HepG2 (cell line): Measurements from ENCODE around the gene RAB29. TPM values are rescaled to one million over a fixed set of nuclear protein-coding genes. Genes with fewer than 3 reads are reported as not detected.
A peak's percentile ranks its signal among the peaks of the same experiment; 100 is the strongest.

ENCODE experiments used
- ATAC-seq: fragments of 200-7000 bp; cut with Tn5 transposase; 3 replicates; pipeline ENCODE4 v1.9.1; 2020; ENCODE audit warnings: mild to moderate bottlenecking, moderate library complexity
- BruUV-seq: library from RNA; stranded (reverse); fragments of 400-500 nt; replicated peaks from 2 replicates; lab custom pipeline; 2021; lab: Mats Ljungman, UMichigan
- CTCF ChIA-PET: fragments of 300-600 bp; formaldehyde crosslinking; extraction: SDS; loops from one replicate; lab custom pipeline; 2021; ENCODE audit warnings: low total read pairs, inconsistent platforms, low intra/inter-chr PET ratio; lab: Yijun Ruan, JAX
- POLR2A ChIA-PET: fragments of 350-600 bp; sonication (Branson Sonifier 250); formaldehyde crosslinking; loops from one replicate; lab custom pipeline; 2020; ENCODE audit warnings: antibody characterized with exemption, inconsistent platforms; lab: Yijun Ruan, JAX
- DNase-seq: peaks from one replicate; pipeline ENCODE4 v3.0.0-alpha.2; 2015; ENCODE audit warnings: low spot score
- FAIRE-seq: peaks from 3 replicates; lab custom pipeline; 2011; peaks lifted over from hg19 to GRCh38; lab: Jason Lieb, UNC
- H2AFZ ChIP-seq: one replicate; pipeline ENCODE4 v1.6.1; 2011; ENCODE audit warnings: low read length, inconsistent platforms
- H3K27ac ChIP-seq: fragments of 300-600 bp; 3 replicates; pipeline ENCODE4 v1.8.0; 2011; ENCODE audit warnings: mixed run types, mild to moderate bottlenecking, mixed read lengths, low read length, inconsistent platforms; ENCODE audit not compliant: insufficient read depth; ENCODE audit errors: extremely low read length
- H3K27me3 ChIP-seq, 2 experiments: fragments of 200-600 bp in 1 of 2; 2 replicates in 1 of 2; 3 replicates in 1 of 2; pipeline versions ENCODE4 v1.6.0 to v1.8.0; 2011; ENCODE audit warnings: low read length in 2 of 2, mild to moderate bottlenecking in 2 of 2, moderate library complexity in 2 of 2, inconsistent platforms in 1 of 2; ENCODE audit not compliant: insufficient read depth in 2 of 2, control insufficient read depth in 1 of 2
- H3K36me3 ChIP-seq, 2 experiments: fragments of 200-600 bp in 1 of 2; replicated peaks in 1 of 2; 2 replicates in 1 of 2; 3 replicates in 1 of 2; pipeline versions ENCODE4 v1.5.1 to v1.8.0; 2011; ENCODE audit warnings: low read length in 2 of 2, inconsistent platforms in 1 of 2; ENCODE audit not compliant: insufficient read depth in 2 of 2, control insufficient read depth in 1 of 2
- H3K4me1 ChIP-seq: 2 replicates; pipeline ENCODE4 v1.5.1; 2012; ENCODE audit warnings: low read length, inconsistent platforms; ENCODE audit not compliant: insufficient read depth
- H3K4me2 ChIP-seq: 2 replicates; pipeline ENCODE4 v1.6.0; 2011; ENCODE audit warnings: low read depth, low read length, inconsistent platforms
- H3K4me3 ChIP-seq, 3 experiments: fragments of 200-600 bp in 1 of 3; sonication (generic), shearing (Covaris generic) in 1 of 3; replicated peaks in 1 of 3; 2 replicates each; pipeline ENCODE4 v1.5.1; 2011 to 2016; ENCODE audit warnings: low read length in 3 of 3, inconsistent platforms in 2 of 3, low read depth in 2 of 3, mild to moderate bottlenecking in 2 of 3, control low read depth in 1 of 3, mixed read lengths in 1 of 3; ENCODE audit not compliant: insufficient read depth in 1 of 3
- H3K79me2 ChIP-seq: one replicate; pipeline ENCODE4 v1.6.1; 2011; ENCODE audit warnings: low read length, inconsistent platforms; ENCODE audit not compliant: insufficient read depth
- H3K9ac ChIP-seq: 2 replicates; pipeline ENCODE4 v1.6.0; 2011; ENCODE audit warnings: mild to moderate bottlenecking, low read depth, low read length, inconsistent platforms; ENCODE audit not compliant: insufficient read depth
- H3K9me3 ChIP-seq: 2 replicates; pipeline ENCODE4 v1.5.1; 2012; ENCODE audit warnings: mild to moderate bottlenecking, low read length
- H4K20me1 ChIP-seq: 2 replicates; pipeline ENCODE4 v1.6.0; 2011; ENCODE audit warnings: inconsistent platforms, mild to moderate bottlenecking, low read length, moderate library complexity; ENCODE audit not compliant: insufficient read depth
- ATM ChIP-seq: fragments of 450-650 bp; IDR thresholded peaks from 2 replicates; pipeline ENCODE4 v1.7.1; 2017; ENCODE audit warnings: mild to moderate bottlenecking, borderline replicate concordance
- BHLHE40 ChIP-seq: IDR thresholded peaks from 2 replicates; pipeline ENCODE4 v1.6.1; 2011; ENCODE audit warnings: low read length, improper control_type of control experiment
- CHD2 ChIP-seq: IDR thresholded peaks from 2 replicates; pipeline ENCODE4 v1.6.1; 2011; ENCODE audit warnings: low read depth, low read length, improper control_type of control experiment
- HDAC1 ChIP-seq: sonication (generic); formaldehyde crosslinking; IDR thresholded peaks from 2 replicates; pipeline ENCODE4 v1.5.1; 2020; ENCODE audit warnings: mild to moderate bottlenecking, missing genetic modification reagents
- HOXA9 ChIP-seq: sonication (generic); formaldehyde crosslinking; IDR thresholded peaks from 2 replicates; pipeline ENCODE4 v1.8.1; 2022; ENCODE audit warnings: missing genetic modification reagents, mild to moderate bottlenecking, moderate library complexity, borderline replicate concordance
- NFATC3 ChIP-seq: sonication (generic); formaldehyde crosslinking; IDR thresholded peaks from 2 replicates; pipeline ENCODE4 v1.5.1; 2020; ENCODE audit warnings: mild to moderate bottlenecking, missing genetic modification reagents
- PCBP2 ChIP-seq: fragments of 200-400 bp; formaldehyde crosslinking; optimal IDR thresholded peaks from 2 replicates; pipeline ENCODE3; 2018; ENCODE audit warnings: low read length, low read depth; ENCODE audit not compliant: poor library complexity, severe bottlenecking
- SALL2 ChIP-seq: sonication (generic); formaldehyde crosslinking; IDR thresholded peaks from 2 replicates; pipeline ENCODE4 v1.8.1; 2023; ENCODE audit warnings: mild to moderate bottlenecking, missing genetic modification reagents, inconsistent platforms
- SOX5 ChIP-seq: IDR thresholded peaks from 2 replicates; pipeline ENCODE4 v1.6.1; 2016; ENCODE audit warnings: borderline replicate concordance
- SSRP1 ChIP-seq: IDR thresholded peaks from 2 replicates; pipeline ENCODE4 v1.6.1; 2016; ENCODE audit warnings: control low read depth
- ZBTB3 ChIP-seq: sonication (generic); formaldehyde crosslinking; IDR thresholded peaks from 2 replicates; pipeline ENCODE4 v1.4.0; 2020; ENCODE audit warnings: low read depth, mild to moderate bottlenecking, moderate library complexity, missing genetic modification reagents, borderline replicate concordance
- ZNF335 ChIP-seq: sonication (generic); formaldehyde crosslinking; IDR thresholded peaks from 2 replicates; pipeline ENCODE4 v1.4.0; 2020; ENCODE audit warnings: missing genetic modification reagents
- ZNF501 ChIP-seq: sonication (generic); formaldehyde crosslinking; IDR thresholded peaks from 2 replicates; pipeline ENCODE4 v1.5.1; 2020; ENCODE audit warnings: mild to moderate bottlenecking, moderate library complexity, missing genetic modification reagents
- ZNF572 ChIP-seq: sonication (generic); formaldehyde crosslinking; IDR thresholded peaks from 2 replicates; pipeline ENCODE4 v1.5.1; 2020; ENCODE audit warnings: mild to moderate bottlenecking, missing genetic modification reagents
- ZNF7 ChIP-seq: IDR thresholded peaks from 2 replicates; pipeline ENCODE4 v1.6.1; 2016; ENCODE audit warnings: missing biosample characterization, missing genetic modification reagents
- ZNF878 ChIP-seq: sonication (generic); formaldehyde crosslinking; IDR thresholded peaks from 2 replicates; pipeline ENCODE4 v1.8.1; 2023; ENCODE audit warnings: mild to moderate bottlenecking, missing genetic modification reagents, moderate library complexity
- WGBS: methylation state at CpG from one replicate; pipeline ENCODE4 v1.1.6; 2017; ENCODE audit warnings: low lambda C conversion rate; 5-methylcytosine and 5-hydroxymethylcytosine counted together
- in situ Hi-C: cut with HindIII; loops from 2 replicates; pipeline ENCODE4 v1.10.0; 2017; ENCODE audit warnings: low pct_unique_long_range_greater_than_20kb; ENCODE audit not compliant: extremely low pct_ligation_motif_present
- intact Hi-C: fragments of 100-400 bp; cut with micrococcal nuclease; formaldehyde crosslinking; loops from one replicate; pipeline ENCODE4 v1.10.0; 2022; ENCODE audit not compliant: unreplicated experiment
- polyA plus RNA-seq, 8 experiments: library from polyadenylated mRNA; depleted of rRNA in 3 of 8; stranded (reverse) in 7 of 8; unstranded in 1 of 8; fragments of >200 nt; fragmentation: Illumina TruSeq in 4 of 8; extraction: Trizol in 4 of 8; gene quantifications; 2 replicates each; pipeline versions ENCODE4 v1.2.1 to v1.2.3, GENCODE V29; 2011 to 2016; ENCODE audit warnings: low read depth in 4 of 8, missing spikeins in 1 of 8, mixed read lengths in 1 of 8; ENCODE audit not compliant: insufficient read depth in 1 of 8
- total RNA-seq, 5 experiments: library from RNA; depleted of rRNA; stranded (reverse); fragments of >200 nt; fragmentation: Illumina TruSeq; extraction: Trizol; gene quantifications; 2 replicates each; pipeline ENCODE4 v1.2.3, GENCODE V29; 2016; ENCODE audit warnings: low read depth in 1 of 5
- TF ChIP-seq, protein P1 (sequence below): IDR thresholded peaks from 2 replicates; pipeline ENCODE4 v1.6.1; 2016

RAB29 gene
- total and polyA plus RNA-seq, 2 of the 13 experiments (the other 11 are each of a cell fraction or from before 2014, with no cell fraction given): 8.7 to 10.1 TPM

DNA sequence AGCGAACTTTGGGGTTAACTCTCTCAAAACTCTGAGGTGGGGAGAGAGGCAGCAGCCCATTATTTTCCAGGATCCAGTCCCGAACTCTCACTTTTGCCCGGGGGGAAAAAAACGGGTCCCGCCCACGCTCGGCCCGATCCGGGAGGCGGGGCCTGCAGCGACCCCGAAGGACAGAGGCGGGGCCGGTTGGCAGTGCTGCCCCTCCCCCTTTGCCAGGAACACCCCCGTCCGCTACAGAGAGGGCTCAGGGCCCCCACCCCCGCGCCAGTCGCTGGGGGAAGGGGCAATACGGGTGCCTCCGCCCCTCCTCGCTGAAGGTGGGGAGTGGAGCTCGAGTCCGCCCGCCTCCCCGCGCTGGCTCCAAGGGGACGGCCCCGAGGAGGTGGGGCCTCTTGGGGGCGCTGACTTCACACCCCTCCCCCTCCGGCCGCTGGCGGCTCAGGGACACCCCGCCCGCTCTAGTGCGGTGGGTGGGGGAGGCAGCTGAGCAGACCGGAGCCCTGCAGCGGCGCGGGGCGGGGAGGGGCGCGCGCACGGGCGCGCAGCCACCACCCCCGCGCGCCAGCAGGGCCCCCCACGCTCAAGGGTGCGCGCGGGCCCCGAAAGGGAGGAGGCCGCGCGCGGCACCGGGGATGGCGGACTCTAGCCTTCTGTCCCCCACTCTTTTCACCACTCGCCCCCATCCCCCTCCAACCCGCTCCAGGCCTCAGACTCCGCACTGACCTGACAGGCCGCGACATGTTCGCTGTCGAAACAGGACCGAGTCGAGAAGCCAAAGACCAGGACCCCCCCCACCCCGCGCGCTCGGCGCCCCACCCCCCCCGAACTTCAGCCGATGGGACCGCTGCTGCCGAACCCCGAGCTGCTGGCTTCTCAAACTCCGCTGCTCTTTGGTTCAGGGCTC lies 25.8 kb downstream of the RAB29 start (continued):
- TF ChIP-seq ZNF7 (CRISPR knock-in tag) (no peak), NFATC3 (CRISPR knock-in tag) (no peak), SSRP1 (no peak), SOX5 (CRISPR knock-in tag) (peak; percentile 49; the same call in 1 of the 2 replicates), ZNF572 (CRISPR knock-in tag) (peak; percentile 64; the same call in 1 of the 2 replicates), SALL2 (CRISPR knock-in tag) (0 out of 2 replicates have a peak, but pooled peaks have one; percentile 56)

DNA sequence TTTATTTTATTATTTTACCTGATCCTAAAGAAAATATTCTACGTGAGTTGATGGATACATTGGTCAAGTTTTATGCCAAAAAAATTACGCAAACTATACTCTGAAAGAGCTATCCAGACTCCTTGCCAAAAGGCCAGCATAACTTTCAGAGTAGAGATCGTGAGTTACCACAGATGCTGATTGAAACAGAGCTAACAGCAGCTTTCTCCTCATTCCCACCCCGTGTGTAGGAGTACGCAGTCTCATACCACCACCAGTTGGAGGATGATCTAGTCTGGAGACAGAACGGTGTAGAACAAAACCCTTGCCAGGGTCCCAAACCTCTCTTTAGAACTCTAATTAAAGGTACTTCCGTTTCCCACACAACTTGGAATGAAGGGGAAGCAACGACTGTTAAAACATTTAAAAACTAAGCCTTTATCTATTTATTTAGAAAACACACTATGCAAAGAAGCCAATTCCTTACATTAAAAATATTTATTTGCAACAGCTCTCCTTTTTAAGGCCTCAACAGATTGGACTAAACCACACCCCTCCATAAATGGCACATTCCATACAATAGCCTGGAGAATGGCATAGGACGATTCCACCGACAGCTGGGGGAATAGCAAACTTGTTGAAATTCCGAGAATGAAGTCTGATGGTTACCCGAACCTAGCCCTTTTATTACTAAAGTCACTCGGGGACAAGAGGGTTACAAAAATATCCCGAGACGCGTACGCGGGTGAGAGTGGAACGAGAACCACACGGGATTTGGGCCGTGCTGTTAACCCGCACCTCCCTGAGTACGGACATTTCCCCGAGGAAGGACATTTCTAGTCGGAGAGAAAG lies 26.7 kb downstream of the RAB29 start:
- peaks cover 55% of the 10 kb centered on the region for H3K79me2 ChIP-seq
- peaks cover 74% of the 10 kb centered on the region for H3K4me1 ChIP-seq
- intact Hi-C loops (no loop called here), in situ Hi-C loops (no loop called here)
- no peaks in the 10 kb centered on the region for H3K36me3 ChIP-seq
- H3K4me3 ChIP-seq: peak overlapping the region; percentile 65 to 81 (median 75)
- ChIA-PET POLR2A (interaction anchor here (1.0 to 2.4 kb wide), 14 partner anchors 9 to 300 kb away, joined by 3 to 21 read pairs (median 4); partner anchors contain the start of genes RAB29 and SLC45A3), CTCF (no interaction called here)
- no peaks in the 10 kb centered on the region; a peak in 1 of 5 replicates for H3K27me3 ChIP-seq
- ATAC-seq: peak; percentile 38
- no peaks in the 10 kb centered on the region for H3K9me3 ChIP-seq
- 3% methylated on average over 11 of the region's 25 CpGs for WGBS
- peaks cover 42% of the 10 kb centered on the region for H4K20me1 ChIP-seq
- no TSS peak for BruUV-seq
- peak; percentile 27 for DNase-seq
- peak overlapping the region; percentile 95 for H3K4me2 ChIP-seq
- no peak overlapping the region for H2AFZ ChIP-seq
- FAIRE-seq: peak; percentile 34
- peak overlapping the region; percentile 92 for H3K27ac ChIP-seq
- H3K9ac ChIP-seq: peak overlapping the region; percentile 83
- TF ChIP-seq ZNF335 (CRISPR knock-in tag) (0 out of 2 replicates have a peak, but pooled peaks have one; percentile 15), HOXA9 (0 out of 2 replicates have a peak, but pooled peaks have one; percentile 18), ZNF501 (CRISPR knock-in tag) (no peak; the same call in 1 of the 2 replicates), ATM (no peak), CHD2 (peak; percentile 86), BHLHE40 (peak; percentile 63; the same call in 1 of the 2 replicates), HDAC1 (CRISPR knock-in tag) (no peak), PCBP2 (no peak), ZNF878 (CRISPR knock-in tag) (0 out of 2 replicates have a peak, but pooled peaks have one; percentile 23), ZBTB3 (CRISPR knock-in tag) (no peak)
- TF ChIP-seq, protein P1, sequence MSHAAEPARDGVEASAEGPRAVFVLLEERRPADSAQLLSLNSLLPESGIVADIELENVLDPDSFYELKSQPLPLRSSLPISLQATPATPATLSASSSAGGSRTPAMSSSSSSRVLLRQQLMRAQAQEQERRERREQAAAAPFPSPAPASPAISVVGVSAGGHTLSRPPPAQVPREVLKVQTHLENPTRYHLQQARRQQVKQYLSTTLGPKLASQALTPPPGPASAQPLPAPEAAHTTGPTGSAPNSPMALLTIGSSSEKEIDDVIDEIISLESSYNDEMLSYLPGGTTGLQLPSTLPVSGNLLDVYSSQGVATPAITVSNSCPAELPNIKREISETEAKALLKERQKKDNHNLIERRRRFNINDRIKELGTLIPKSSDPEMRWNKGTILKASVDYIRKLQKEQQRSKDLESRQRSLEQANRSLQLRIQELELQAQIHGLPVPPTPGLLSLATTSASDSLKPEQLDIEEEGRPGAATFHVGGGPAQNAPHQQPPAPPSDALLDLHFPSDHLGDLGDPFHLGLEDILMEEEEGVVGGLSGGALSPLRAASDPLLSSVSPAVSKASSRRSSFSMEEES: no peak
